SU-DHL-6 (cell line): ENCODE results near the gene SKP1.

Experiments used
- H2AFZ ChIP-seq: fragments of 200-600 bp; sonication (generic); 2 replicates; pipeline ENCODE4 v1.6.1; 2014; ENCODE audit warnings: low read depth, mild to moderate bottlenecking, moderate library complexity, mixed read lengths, antibody characterized with exemption, low read length; ENCODE audit not compliant: severe bottlenecking
- H3F3A ChIP-seq: fragments of 200-600 bp; shearing (Covaris generic); 2 replicates; pipeline ENCODE4 v1.6.0; 2016; ENCODE audit warnings: antibody characterized with exemption, mild to moderate bottlenecking; ENCODE audit not compliant: insufficient read depth
- H3K27ac ChIP-seq: fragments of 200-600 bp; sonication (generic); 2 replicates; pipeline ENCODE4 v1.5.1; 2016; ENCODE audit warnings: low read depth, mild to moderate bottlenecking, low read length, moderate library complexity, mixed read lengths
- H3K27me3 ChIP-seq: fragments of 200-600 bp; sonication (generic), shearing (Covaris generic); 2 replicates; pipeline ENCODE4 v1.6.0; 2014; ENCODE audit warnings: mild to moderate bottlenecking, low read length
- H3K36me3 ChIP-seq: fragments of 200-600 bp; sonication (generic); 2 replicates; pipeline ENCODE4 v1.6.1; 2014; ENCODE audit warnings: mild to moderate bottlenecking, low read length, mixed read lengths
- H3K4me2 ChIP-seq: fragments of 300-600, 200-600 bp; shearing (Covaris generic), sonication (generic); 2 replicates; pipeline ENCODE4 v1.6.0; 2014; ENCODE audit warnings: low read length, low read depth, mild to moderate bottlenecking; ENCODE audit not compliant: poor library complexity, severe bottlenecking
- H3K4me3 ChIP-seq: fragments of 200-600 bp; sonication (generic); 2 replicates; pipeline ENCODE4 v1.5.1; 2014; ENCODE audit warnings: antibody characterized with exemption, low read length, mild to moderate bottlenecking, mixed read lengths; ENCODE audit not compliant: insufficient read depth, poor library complexity, severe bottlenecking
- H3K79me2 ChIP-seq: fragments of 200-600 bp; sonication (generic); 2 replicates; pipeline ENCODE4 v1.6.1; 2014; ENCODE audit warnings: mild to moderate bottlenecking, low read length, moderate library complexity; ENCODE audit not compliant: insufficient read depth
- H3K9ac ChIP-seq: fragments of 200-600 bp; sonication (generic); 2 replicates; pipeline ENCODE4 v1.7.0; 2014; ENCODE audit warnings: mild to moderate bottlenecking, low read length
- H3K9me2 ChIP-seq: fragments of 200-600 bp; sonication (generic); replicated peaks from 2 replicates; pipeline ENCODE4 v1.6.1; 2014; ENCODE audit warnings: low read length; ENCODE audit not compliant: insufficient read depth
- H3K9me3 ChIP-seq: fragments of 200-600 bp; sonication (generic); 2 replicates; pipeline ENCODE4 v1.6.1; 2014; ENCODE audit warnings: low read length, mixed read lengths; ENCODE audit not compliant: insufficient read depth
- H4K20me1 ChIP-seq: fragments of 200-600 bp; sonication (generic); 2 replicates; pipeline ENCODE4 v1.6.1; 2014; ENCODE audit warnings: low read depth, mild to moderate bottlenecking, antibody characterized with exemption, low read length, moderate library complexity, mixed read lengths
- EZH2phosphoT487 ChIP-seq: fragments of 200-600 bp; sonication (generic), shearing (Covaris generic); conservative IDR thresholded peaks from 2 replicates; pipeline ENCODE4 v1.6.1; 2018; ENCODE audit warnings: mild to moderate bottlenecking, antibody characterized with exemption, low read length, moderate library complexity, mixed read lengths
- TF ChIP-seq, protein P1 (sequence below): fragments of 200-600 bp; sonication (generic); IDR thresholded peaks from one replicate; pipeline ENCODE4 v1.5.1; 2017; ENCODE audit warnings: antibody characterized with exemption, mild to moderate bottlenecking, low read length, moderate library complexity; ENCODE audit not compliant: insufficient read depth, poor library complexity, severe bottlenecking

The SKP1 gene

DNA sequence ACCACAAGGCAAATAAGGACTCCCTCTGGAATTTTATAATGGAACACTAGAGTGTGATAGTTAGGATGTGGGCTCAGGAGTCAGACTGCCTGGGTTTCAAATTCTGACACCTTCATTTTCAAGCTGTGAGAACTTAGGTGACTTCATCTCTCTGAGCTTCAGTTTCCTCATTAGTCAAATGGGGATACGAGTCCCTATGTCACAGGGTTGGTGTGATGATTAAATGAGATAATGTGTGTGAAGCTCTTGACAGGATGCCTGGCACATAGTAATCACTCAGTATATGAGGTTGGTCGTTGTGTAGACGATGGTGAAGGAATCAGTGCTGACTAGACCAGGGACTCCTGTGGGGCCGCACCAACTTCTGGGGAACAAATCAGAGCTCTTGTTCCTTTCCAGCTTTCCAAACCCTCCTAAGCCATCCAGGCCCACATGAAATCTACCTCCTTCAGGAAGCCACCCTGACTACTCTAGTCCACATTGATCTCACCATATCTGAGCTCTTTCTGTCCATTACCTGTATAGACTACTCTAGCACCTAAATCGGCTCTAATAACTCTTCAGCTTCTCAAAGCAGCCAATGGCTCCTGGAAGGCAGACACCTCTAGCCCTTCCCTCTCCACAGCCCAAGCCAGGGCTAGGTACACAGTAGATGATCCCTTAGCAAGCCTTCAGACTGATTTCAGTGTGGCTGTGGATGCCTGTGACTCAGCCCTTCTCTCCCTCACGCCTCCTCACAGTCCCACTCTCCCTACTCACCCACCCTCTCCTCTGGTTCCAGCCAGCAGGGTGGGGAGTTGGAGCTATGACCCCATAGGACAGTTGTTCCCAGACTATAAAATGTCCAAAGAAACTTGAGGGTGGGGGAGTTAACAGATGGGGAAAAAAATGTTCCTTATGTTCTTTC, 64.8 kb downstream of the SKP1 start:
- no peaks in the 10 kb centered on the region for H3K27me3 ChIP-seq
- no peak overlapping the region for H3K4me2 ChIP-seq
- H2AFZ ChIP-seq = no peak overlapping the region
- no peaks in the 10 kb centered on the region for H3K79me2 ChIP-seq
- no peak overlapping the region for H3K4me3 ChIP-seq
- no peaks in the 10 kb centered on the region for H3F3A ChIP-seq
- H3K36me3 ChIP-seq = no peaks in the 10 kb centered on the region
- TF ChIP-seq EZH2phosphoT487 = no peak
- TF ChIP-seq, protein P1, sequence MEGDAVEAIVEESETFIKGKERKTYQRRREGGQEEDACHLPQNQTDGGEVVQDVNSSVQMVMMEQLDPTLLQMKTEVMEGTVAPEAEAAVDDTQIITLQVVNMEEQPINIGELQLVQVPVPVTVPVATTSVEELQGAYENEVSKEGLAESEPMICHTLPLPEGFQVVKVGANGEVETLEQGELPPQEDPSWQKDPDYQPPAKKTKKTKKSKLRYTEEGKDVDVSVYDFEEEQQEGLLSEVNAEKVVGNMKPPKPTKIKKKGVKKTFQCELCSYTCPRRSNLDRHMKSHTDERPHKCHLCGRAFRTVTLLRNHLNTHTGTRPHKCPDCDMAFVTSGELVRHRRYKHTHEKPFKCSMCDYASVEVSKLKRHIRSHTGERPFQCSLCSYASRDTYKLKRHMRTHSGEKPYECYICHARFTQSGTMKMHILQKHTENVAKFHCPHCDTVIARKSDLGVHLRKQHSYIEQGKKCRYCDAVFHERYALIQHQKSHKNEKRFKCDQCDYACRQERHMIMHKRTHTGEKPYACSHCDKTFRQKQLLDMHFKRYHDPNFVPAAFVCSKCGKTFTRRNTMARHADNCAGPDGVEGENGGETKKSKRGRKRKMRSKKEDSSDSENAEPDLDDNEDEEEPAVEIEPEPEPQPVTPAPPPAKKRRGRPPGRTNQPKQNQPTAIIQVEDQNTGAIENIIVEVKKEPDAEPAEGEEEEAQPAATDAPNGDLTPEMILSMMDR = no peak
- no peaks in the 10 kb centered on the region for H3K9me2 ChIP-seq
- H3K9me3 ChIP-seq = no peaks in the 10 kb centered on the region
- no peak overlapping the region for H3K27ac ChIP-seq
- no peaks in the 10 kb centered on the region for H4K20me1 ChIP-seq
- H3K9ac ChIP-seq = no peak overlapping the region

DNA sequence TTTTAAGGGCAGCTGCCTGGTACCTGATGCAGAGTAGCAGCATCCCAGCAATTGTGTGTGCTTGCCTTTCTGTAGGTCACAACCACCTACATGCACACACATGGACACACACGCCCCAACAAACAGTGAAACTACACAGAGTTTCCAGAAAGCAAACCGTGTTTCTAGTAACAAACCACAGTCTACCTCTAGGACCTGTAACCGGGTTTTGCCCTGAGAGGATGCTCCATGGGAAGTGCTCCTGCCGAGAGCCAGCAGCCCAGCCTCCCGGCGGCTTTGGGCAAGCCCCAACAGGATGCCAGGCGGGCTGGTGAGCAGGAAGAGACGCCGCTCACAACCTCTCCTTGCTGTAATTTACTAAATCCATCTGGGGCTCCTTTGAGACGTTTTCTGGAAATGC, 66.4 kb downstream of the SKP1 start:
- H2AFZ ChIP-seq = no peak overlapping the region
- H3K27me3 ChIP-seq = no peaks in the 10 kb centered on the region
- H3K79me2 ChIP-seq = no peaks in the 10 kb centered on the region
- no peak overlapping the region for H3K9ac ChIP-seq
- no peaks in the 10 kb centered on the region for H3F3A ChIP-seq
- no peak overlapping the region for H3K27ac ChIP-seq
- H3K4me2 ChIP-seq = no peak overlapping the region
- H3K9me3 ChIP-seq = no peaks in the 10 kb centered on the region
- no peaks in the 10 kb centered on the region for H3K9me2 ChIP-seq
- no peaks in the 10 kb centered on the region for H4K20me1 ChIP-seq
- no peak overlapping the region for H3K4me3 ChIP-seq
- TF ChIP-seq EZH2phosphoT487 = no peak
- no peaks in the 10 kb centered on the region for H3K36me3 ChIP-seq

DNA sequence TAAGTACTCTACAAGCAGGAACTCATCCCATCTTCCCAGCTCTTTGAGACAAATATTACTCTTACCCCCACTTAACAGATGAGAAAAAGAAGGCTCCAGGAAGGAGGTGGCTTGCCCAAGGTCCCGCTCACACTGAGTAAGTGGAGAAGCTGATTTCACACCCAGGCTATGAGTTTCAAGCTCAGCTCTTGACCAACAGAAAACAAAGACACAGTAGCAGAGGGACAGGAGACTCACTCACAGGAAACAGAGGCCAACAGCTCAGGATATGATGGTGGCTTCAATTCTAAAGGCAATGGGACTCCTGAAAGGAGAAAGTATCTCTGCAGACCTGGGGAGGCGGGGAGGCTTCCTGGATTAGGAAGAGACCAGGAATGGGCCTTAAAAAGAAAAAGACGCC, 69.0 kb downstream of the SKP1 start:
- Histone ChIP-seq H3K79me2 (no peaks in the 10 kb centered on the region), H3F3A (no peaks in the 10 kb centered on the region), H3K9ac (no peak overlapping the region), H3K9me2 (no peaks in the 10 kb centered on the region), H4K20me1 (no peaks in the 10 kb centered on the region), H2AFZ (no peak overlapping the region), H3K4me2 (no peak overlapping the region), H3K27ac (no peak overlapping the region), H3K4me3 (no peak overlapping the region), H3K27me3 (no peaks in the 10 kb centered on the region), H3K9me3 (no peaks in the 10 kb centered on the region), H3K36me3 (no peaks in the 10 kb centered on the region)
- TF ChIP-seq EZH2phosphoT487 = no peak
- TF ChIP-seq, protein P1 = no peak
